Fibroblast of villous mesenchyme (primary cell): ENCODE data around the gene CLTCL1. TPM values are rescaled to one million over a fixed set of nuclear protein-coding genes. Genes with fewer than 3 reads are reported as not detected.
"Not testable (repeated sequence)": the region's sequence is repeated elsewhere in the genome, so short reads cannot be mapped to it uniquely, and the experiment has no call there.

Experiments used
- DNase-seq: peaks from one replicate; pipeline ENCODE4 v3.0.0-alpha.2; 2010; ENCODE audit warnings: low read depth
- H3K4me3 ChIP-seq: 2 replicates; pipeline ENCODE4 v1.5.1; 2011; ENCODE audit warnings: low read depth, mild to moderate bottlenecking, low read length
- total RNA-seq: library from RNA; depleted of rRNA; stranded (reverse); fragments of >200 nt; gene quantifications from 2 replicates; pipeline ENCODE4 v1.2.3, GENCODE V29; 2012
- TF ChIP-seq, protein P1 (sequence below): IDR thresholded peaks from 2 replicates; pipeline ENCODE4 v1.5.1; 2012; ENCODE audit warnings: low read depth, mild to moderate bottlenecking, low read length; ENCODE audit not compliant: insufficient read depth

Gene CLTCL1
- total RNA-seq, 1 donor, result 9.5 TPM

DNA sequence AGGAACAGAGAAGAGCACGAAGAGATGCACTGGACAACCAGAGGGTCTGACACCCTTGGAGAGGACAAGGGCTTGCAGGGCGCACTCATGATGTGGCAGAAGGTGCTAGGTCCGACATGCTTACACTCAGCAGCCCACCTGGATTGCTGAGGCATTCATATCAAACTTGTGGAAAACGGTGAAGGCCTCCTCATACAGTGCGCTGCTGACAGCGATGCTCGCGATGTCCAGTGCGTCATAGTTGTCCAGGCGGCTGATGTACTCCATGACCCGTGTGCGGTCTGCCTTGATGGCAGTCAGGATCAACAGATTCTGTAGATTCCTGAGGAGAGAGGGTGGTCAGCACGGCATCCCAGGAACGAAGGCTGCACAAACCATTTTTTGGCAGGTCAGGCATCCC, 81.3 kb downstream of the CLTCL1 start:
- TF ChIP-seq, protein P1, sequence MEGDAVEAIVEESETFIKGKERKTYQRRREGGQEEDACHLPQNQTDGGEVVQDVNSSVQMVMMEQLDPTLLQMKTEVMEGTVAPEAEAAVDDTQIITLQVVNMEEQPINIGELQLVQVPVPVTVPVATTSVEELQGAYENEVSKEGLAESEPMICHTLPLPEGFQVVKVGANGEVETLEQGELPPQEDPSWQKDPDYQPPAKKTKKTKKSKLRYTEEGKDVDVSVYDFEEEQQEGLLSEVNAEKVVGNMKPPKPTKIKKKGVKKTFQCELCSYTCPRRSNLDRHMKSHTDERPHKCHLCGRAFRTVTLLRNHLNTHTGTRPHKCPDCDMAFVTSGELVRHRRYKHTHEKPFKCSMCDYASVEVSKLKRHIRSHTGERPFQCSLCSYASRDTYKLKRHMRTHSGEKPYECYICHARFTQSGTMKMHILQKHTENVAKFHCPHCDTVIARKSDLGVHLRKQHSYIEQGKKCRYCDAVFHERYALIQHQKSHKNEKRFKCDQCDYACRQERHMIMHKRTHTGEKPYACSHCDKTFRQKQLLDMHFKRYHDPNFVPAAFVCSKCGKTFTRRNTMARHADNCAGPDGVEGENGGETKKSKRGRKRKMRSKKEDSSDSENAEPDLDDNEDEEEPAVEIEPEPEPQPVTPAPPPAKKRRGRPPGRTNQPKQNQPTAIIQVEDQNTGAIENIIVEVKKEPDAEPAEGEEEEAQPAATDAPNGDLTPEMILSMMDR, result no peak
- DNase-seq, result no peak
- H3K4me3 ChIP-seq, result no peak overlapping the region

DNA sequence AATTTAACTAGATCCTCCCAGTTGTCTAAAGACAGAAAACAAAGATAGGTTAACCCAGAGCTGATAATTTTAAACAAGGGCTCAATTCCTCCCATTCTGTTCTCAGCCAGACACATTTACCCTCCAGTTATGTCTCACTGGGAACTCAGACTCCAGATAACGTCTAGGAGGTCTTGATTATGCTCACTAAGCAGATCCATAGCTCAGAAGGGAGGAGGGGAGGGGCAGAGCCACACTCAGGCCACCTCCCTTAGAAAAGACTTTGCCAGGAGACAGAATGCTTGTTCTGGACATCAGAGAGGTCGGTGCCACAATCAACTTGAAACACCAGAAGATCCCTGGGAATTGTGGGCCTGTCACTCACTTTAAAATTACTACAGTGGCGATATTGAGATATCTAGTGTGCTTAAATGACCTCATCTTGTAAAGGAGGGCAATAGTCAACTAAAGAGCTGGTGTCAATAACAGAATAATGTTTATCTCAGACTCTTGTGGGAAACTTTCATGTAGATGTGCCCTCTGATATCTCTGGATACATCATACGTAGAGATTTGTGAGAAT, 83.2 kb downstream of the CLTCL1 start:
- TF ChIP-seq, protein P1, result no peak
- DNase-seq, result no peak
- no peak overlapping the region for H3K4me3 ChIP-seq

- DNase-seq, result no peak
- no peak overlapping the region for H3K4me3 ChIP-seq
- TF ChIP-seq, protein P1, result no peak
These were observed 83.6 kb downstream of the CLTCL1 start for GRCh38 chr22:19207884-19208283.

GRCh38 chr22:19207401-19207808, 84.1 kb downstream of the CLTCL1 start:
- no peak overlapping the region for H3K4me3 ChIP-seq
- no peak for DNase-seq
- TF ChIP-seq, protein P1, result no peak

GRCh38 chr22:19206287-19206686, 85.2 kb downstream of the CLTCL1 start:
- DNase-seq, result no peak
- no peak overlapping the region for H3K4me3 ChIP-seq
- TF ChIP-seq, protein P1, result no peak

DNA sequence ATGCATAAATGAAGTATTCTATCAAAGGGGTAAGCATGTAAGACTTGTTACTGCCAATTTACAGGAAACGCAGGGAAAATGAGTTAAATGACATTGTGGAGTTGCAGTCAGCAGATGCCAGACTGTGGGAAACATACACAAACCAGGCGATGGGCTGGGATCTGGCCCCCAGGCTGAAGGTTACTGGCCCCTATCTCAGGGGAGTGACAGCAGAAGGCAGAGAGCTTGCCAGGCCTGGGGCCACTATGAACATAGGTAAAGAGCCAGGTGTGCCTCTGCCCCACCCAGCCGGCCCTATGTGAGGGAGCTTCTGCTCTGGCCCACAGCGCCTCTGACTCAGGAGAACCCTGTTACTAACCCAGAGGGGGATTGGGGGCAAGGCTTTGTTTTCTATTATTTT, 86.9 kb downstream of the CLTCL1 start:
- DNase-seq, result no peak
- H3K4me3 ChIP-seq, result no peak overlapping the region
- TF ChIP-seq, protein P1, result no peak

GRCh38 chr22:19203834-19204233, 87.7 kb downstream of the CLTCL1 start:
- H3K4me3 ChIP-seq, result no peak overlapping the region
- no peak for DNase-seq

DNA sequence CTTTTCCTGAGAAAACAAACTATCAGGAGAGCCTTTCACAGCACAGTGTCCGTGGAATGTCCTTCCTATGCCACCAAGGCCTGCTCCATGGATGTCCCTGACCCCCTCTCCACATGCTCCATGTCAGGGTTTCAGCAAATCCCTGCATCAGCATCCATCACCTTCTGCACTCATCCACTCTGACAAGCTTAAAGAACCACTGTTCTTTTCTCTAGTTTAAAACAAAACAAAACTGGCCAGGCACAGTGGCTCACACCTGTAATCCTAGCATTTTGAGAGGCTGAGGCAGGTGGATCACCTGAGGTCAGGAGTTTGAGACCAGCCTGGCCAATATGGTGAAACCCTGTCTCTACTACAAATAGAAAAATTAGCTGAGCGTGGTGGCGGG, 88.7 kb downstream of the CLTCL1 start:
- H3K4me3 ChIP-seq, DNase-seq: not testable (repeated sequence)

More at GRCh38 chr22:19203834-19204233, 87.7 kb downstream of the CLTCL1 start:
- TF ChIP-seq, protein P1, result no peak
